PC-9 (cell line): ENCODE data around the gene CGRRF1. TPM values are rescaled to one million over a fixed set of nuclear protein-coding genes. Genes with fewer than 3 reads are reported as not detected.

Source experiments
- BruUV-seq: library from RNA; stranded (reverse); fragments of 400-500 nt; replicated peaks from 2 replicates; lab custom pipeline; 2021; lab: Mats Ljungman, UMichigan
- CTCF ChIA-PET: fragments of 300-600 bp; sonication (Branson Sonifier 250); formaldehyde crosslinking; loops from one replicate; lab custom pipeline; 2022; ENCODE audit warnings: antibody characterized with exemption; lab: Charles Lee
- POLR2A ChIA-PET: fragments of 300-600 bp; sonication (Branson Sonifier 250); formaldehyde crosslinking; loops from one replicate; lab custom pipeline; 2022; ENCODE audit warnings: antibody characterized with exemption; ENCODE audit not compliant: unreplicated experiment; lab: Charles Lee
- DNase-seq, 2 experiments: peaks; one replicate each; pipeline versions ENCODE4 v3.0.0 to v3.0.0-alpha.2; 2015 to 2022; ENCODE audit warnings: mixed read lengths in 1 of 2
- H2AFZ ChIP-seq: fragments of 200-600 bp; sonication (generic); 2 replicates; pipeline ENCODE4 v1.8.1; 2017; ENCODE audit warnings: antibody characterized with exemption
- H3F3A ChIP-seq: fragments of 200-600 bp; sonication (generic); 2 replicates; pipeline ENCODE4 v1.8.1; 2017; ENCODE audit warnings: antibody characterized with exemption, mild to moderate bottlenecking, low read depth; ENCODE audit not compliant: insufficient read depth
- H3K27ac ChIP-seq: fragments of 200-600 bp; sonication (generic); 2 replicates; pipeline ENCODE4 v1.6.1; 2016; ENCODE audit warnings: mixed run types
- H3K27me3 ChIP-seq: fragments of 200-600 bp; sonication (generic); 2 replicates; pipeline ENCODE4 v1.6.1; 2016; ENCODE audit warnings: low read depth, mixed run types; ENCODE audit not compliant: insufficient read depth
- H3K36me3 ChIP-seq: fragments of 200-600 bp; sonication (generic); 2 replicates; pipeline ENCODE4 v1.6.1; 2016; ENCODE audit warnings: low read depth, mixed run types
- H3K4me1 ChIP-seq: fragments of 200-600 bp; sonication (generic); replicated peaks from 2 replicates; pipeline ENCODE4 v1.6.1; 2016; ENCODE audit warnings: mixed run types; ENCODE audit not compliant: insufficient read depth
- H3K4me2 ChIP-seq: fragments of 200-600 bp; sonication (generic); 2 replicates; pipeline ENCODE4 v1.6.1; 2017; ENCODE audit warnings: mixed run types
- H3K4me3 ChIP-seq: fragments of 200-600 bp; sonication (generic); 2 replicates; pipeline ENCODE4 v1.6.1; 2016; ENCODE audit warnings: mixed run types
- H3K79me2 ChIP-seq: fragments of 200-600 bp; sonication (generic); 2 replicates; pipeline ENCODE4 v1.6.1; 2017; ENCODE audit warnings: low read depth, mixed run types
- H3K9me2 ChIP-seq: fragments of 200-600 bp; sonication (generic); 2 replicates; pipeline ENCODE4 v1.8.1; 2017; ENCODE audit warnings: mild to moderate bottlenecking; ENCODE audit not compliant: insufficient read depth
- H3K9me3 ChIP-seq: fragments of 200-600 bp; sonication (generic); 2 replicates; pipeline ENCODE4 v1.8.1; 2016; ENCODE audit warnings: low read depth; ENCODE audit not compliant: insufficient read depth
- H4K20me1 ChIP-seq: fragments of 200-600 bp; sonication (generic); 2 replicates; pipeline ENCODE4 v1.8.1; 2017; ENCODE audit not compliant: insufficient read depth
- CTCF ChIP-seq: fragments of 200-600 bp; sonication (generic); conservative IDR thresholded peaks from 2 replicates; pipeline ENCODE4 v1.6.1; 2017; ENCODE audit warnings: mixed run types, antibody characterized with exemption, mild to moderate bottlenecking, moderate library complexity
- EZH2 ChIP-seq: fragments of 200-600 bp; sonication (generic); IDR thresholded peaks from 2 replicates; pipeline ENCODE4 v1.8.0; 2017; ENCODE audit warnings: antibody characterized with exemption, low read depth
- intact Hi-C: fragments of 100-400 bp; cut with micrococcal nuclease; formaldehyde crosslinking; loops from one replicate; pipeline ENCODE4 v1.10.0; 2022; ENCODE audit not compliant: unreplicated experiment
- total RNA-seq: library from RNA; stranded (reverse); gene quantifications from 2 replicates; pipeline ENCODE4 v1.2.3, GENCODE V29; 2021

CGRRF1 gene
- total RNA-seq, 1 experiment from 2014 or later = 11.3 TPM

GRCh38 chr14:54580933-54581332, 71.2 kb downstream of the CGRRF1 start:
- peaks cover 25% of the 10 kb centered on the region for H3K79me2 ChIP-seq
- no peak for DNase-seq
- H3K36me3 ChIP-seq = peaks cover 4% of the 10 kb centered on the region; the same call in 1 of the 2 replicates
- no peaks in the 10 kb centered on the region for H3F3A ChIP-seq
- ChIA-PET POLR2A (no interaction called here), CTCF (no interaction called here)
- H3K9me3 ChIP-seq = no peaks in the 10 kb centered on the region
- intact Hi-C loops = no loop called here
- H3K9me2 ChIP-seq = no peaks in the 10 kb centered on the region; the same call in 1 of the 2 replicates
- H2AFZ ChIP-seq = no peak overlapping the region
- no peak overlapping the region for H3K4me2 ChIP-seq
- no peaks in the 10 kb centered on the region for H4K20me1 ChIP-seq
- no peak overlapping the region for H3K4me3 ChIP-seq
- no peaks in the 10 kb centered on the region for H3K27me3 ChIP-seq
- H3K27ac ChIP-seq = no peak overlapping the region
- BruUV-seq = no TSS peak
- no peak for TF ChIP-seq EZH2
- TF ChIP-seq CTCF = no peak
- H3K4me1 ChIP-seq = no peaks in the 10 kb centered on the region

- Histone ChIP-seq H3K36me3 (peaks cover 4% of the 10 kb centered on the region; the same call in 1 of the 2 replicates), H3K9me2 (no peaks in the 10 kb centered on the region; the same call in 1 of the 2 replicates), H3K27ac (no peak overlapping the region), H2AFZ (no peak overlapping the region), H3K4me1 (no peaks in the 10 kb centered on the region), H3K4me3 (no peak overlapping the region), H3K27me3 (no peaks in the 10 kb centered on the region), H3K79me2 (peaks cover 20% of the 10 kb centered on the region), H3K4me2 (no peak overlapping the region), H3K9me3 (no peaks in the 10 kb centered on the region), H3F3A (no peaks in the 10 kb centered on the region), H4K20me1 (no peaks in the 10 kb centered on the region; the same call in 1 of the 2 replicates)
- no peak for TF ChIP-seq EZH2
- no peak for TF ChIP-seq CTCF
- intact Hi-C loops = no loop called here
- BruUV-seq = no TSS peak
- ChIA-PET CTCF (no interaction called here), POLR2A (interaction anchor here (0.5 to 0.6 kb wide), 3 partner anchors 473 to 1124 kb away, joined by 7 to 11 read pairs (median 7); no protein-coding TSS in a partner anchor)
- no peak for DNase-seq
These were observed 72.6 kb downstream of the CGRRF1 start for GRCh38 chr14:54582334-54582733.

GRCh38 chr14:54584097-54584496, 74.4 kb downstream of the CGRRF1 start:
- H3K27me3 ChIP-seq = no peaks in the 10 kb centered on the region
- no TSS peak for BruUV-seq

More at GRCh38 chr14:54584097-54584496, 74.4 kb downstream of the CGRRF1 start:
- no peaks in the 10 kb centered on the region; the same call in 1 of the 2 replicates for H4K20me1 ChIP-seq
- POLR2A ChIA-PET = interaction anchor here (0.5 kb wide), 1 partner anchor 20 kb away, joined by 3 read pairs; no protein-coding TSS in a partner anchor
- CTCF ChIA-PET = no interaction called here
- no peaks in the 10 kb centered on the region; the same call in 1 of the 2 replicates for H3K9me2 ChIP-seq
- no peaks in the 10 kb centered on the region; the same call in 1 of the 2 replicates for H3F3A ChIP-seq
- no peak overlapping the region for H3K4me2 ChIP-seq
- peaks cover 19% of the 10 kb centered on the region for H3K79me2 ChIP-seq
- intact Hi-C loops = no loop called here
- no peak for DNase-seq
- TF ChIP-seq EZH2 = no peak
- no peak overlapping the region for H3K4me3 ChIP-seq
- H2AFZ ChIP-seq = no peak overlapping the region
- 0 out of 2 replicates have a peak, but pooled peaks cover 4% of the 10 kb centered on the region for H3K36me3 ChIP-seq
- no peaks in the 10 kb centered on the region for H3K9me3 ChIP-seq
- H3K27ac ChIP-seq = no peak overlapping the region
- no peaks in the 10 kb centered on the region for H3K4me1 ChIP-seq
